Activated T-helper 1 cell treated with Interleukin-2 at 50 U/mL for 16 hours (primary cell): ENCODE data around the gene C16orf54.
"Not testable (repeated sequence)": the region's sequence is repeated elsewhere in the genome, so short reads cannot be mapped to it uniquely, and the experiment has no call there.

ENCODE experiments used
- DNase-seq: peaks from one replicate; pipeline ENCODE4 v3.0.0-alpha.2; 2020; ENCODE audit warnings: low read depth

The C16orf54 gene

DNA sequence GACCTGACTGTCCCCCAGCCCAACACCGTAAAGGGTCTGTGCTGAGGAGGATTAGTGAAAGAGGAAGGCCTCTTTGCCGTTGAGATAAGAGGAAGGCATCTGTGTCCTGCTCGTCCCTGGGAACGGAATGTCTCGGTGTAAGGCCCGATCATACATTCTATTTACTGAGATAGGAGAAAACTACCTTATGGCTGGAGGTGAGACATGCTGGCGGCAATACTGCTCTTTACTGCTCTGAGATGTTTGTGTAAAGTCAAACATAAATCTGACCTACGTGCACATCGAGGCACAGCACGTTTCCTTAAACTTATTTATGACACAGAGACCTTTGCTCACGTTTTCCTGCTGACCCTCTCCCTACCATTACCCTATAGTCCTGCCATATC, 5.2 kb downstream of the C16orf54 start:
- not testable (repeated sequence) for DNase-seq

DNA sequence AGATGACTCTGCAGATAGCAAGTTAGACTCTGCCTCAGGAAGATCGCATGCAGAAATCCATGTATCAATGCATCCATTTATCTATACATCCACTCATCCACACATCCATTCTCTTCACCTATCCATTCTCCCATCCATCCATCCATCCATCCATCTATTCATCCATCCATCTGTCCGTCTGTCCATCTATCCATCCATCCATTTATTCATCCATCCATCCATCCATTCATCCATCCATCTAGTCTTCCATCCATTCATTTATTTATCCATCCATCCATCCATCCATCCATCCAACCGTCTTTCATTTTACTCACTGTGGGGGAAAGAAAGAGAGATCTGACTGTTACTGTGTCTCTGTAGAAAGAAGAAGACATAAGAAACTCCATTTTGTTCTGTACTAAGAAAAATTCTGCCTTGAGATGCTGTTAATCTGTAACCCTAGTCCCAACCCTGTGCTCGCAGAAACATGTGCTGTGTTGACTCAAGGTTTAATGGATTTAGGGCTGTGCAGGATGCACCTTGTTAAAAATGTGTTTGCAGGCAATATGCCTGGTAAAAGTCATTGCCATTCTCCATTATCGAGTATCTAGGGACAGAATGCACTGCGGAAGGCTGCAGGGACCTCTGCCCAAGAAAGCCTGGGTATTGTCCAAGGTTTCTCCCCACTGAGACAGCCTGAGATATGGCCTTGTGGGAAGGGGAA, 5.7 kb downstream of the C16orf54 start:
- DNase-seq = not testable (repeated sequence)

DNA sequence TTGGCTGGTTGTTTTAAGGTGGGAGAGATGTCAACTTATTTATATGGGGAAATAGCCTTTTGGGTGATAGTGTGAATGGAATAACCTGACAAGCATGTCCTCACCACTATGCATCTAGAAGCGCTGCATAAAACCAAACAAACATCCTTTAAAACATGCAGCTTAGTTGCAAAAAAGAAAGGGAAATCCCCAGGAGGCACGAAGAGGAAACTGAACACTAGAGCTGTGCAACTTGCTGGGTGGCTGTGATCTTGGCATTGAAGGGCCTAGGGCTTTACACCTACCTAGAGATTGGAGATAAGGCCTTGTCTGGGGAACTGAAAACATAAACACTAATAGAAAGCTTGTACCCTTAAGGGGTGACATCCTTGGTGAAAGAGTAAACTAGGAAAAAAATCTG, 7.3 kb downstream of the C16orf54 start:
- no peak for DNase-seq

DNA sequence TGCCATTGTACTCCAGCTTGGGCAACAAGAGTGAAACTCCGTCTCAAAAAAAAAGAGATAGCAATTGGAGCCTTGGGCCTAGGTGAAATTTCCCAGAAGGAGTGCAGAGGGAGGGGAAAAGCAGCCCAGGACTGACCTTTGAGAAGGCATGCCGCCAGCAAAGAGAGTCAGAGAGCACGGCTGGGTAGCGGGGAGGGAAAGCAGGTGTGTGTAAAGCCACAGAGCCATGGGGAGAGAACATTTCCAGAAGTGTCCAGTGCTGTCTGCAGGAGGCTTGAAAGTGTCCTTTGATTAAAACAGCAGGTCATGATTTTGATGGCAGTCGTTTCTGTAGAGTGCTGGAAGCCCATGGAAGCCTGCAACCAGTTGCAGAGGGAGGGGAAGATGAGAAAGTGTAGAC, 8.1 kb downstream of the C16orf54 start:
- no peak for DNase-seq

DNA sequence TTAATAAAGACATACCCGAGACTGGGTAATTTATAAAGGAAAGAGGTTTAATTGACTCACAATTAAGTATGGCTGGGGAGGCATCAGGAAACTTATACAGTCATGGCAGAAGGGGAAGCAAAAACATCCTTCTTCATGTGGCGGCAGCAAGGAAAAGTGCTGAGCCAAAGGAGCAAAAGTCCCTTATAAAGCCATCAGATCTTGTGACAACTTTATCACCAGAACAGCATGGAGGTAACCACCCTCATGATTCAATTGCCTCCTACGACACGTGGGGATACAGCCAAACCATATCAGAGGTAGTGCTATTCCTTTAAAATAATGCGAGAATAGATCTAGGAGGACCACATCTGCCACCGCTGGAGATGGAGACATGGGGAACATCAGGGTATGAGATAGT, 9.0 kb downstream of the C16orf54 start:
- no peak for DNase-seq

DNA sequence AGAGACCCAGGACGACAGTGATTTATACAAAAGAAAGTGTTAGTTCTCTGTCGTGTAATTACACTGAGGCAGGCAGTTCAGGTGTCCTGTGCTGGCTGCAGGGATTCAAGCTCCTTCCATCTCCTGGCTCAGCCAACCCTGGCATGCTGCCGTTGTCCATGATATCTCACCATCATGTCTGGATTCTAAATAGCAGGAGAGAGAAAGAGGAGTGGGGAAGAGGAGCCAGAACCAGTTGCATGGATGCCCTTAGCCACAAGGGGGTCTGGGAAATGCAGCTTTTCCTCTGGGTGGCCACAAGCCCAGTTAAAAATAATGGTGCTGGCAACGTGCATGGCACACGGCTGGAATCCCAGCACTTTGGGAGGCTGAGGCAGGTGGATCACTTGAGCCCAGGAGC, 9.7 kb downstream of the C16orf54 start:
- DNase-seq = no peak

DNA sequence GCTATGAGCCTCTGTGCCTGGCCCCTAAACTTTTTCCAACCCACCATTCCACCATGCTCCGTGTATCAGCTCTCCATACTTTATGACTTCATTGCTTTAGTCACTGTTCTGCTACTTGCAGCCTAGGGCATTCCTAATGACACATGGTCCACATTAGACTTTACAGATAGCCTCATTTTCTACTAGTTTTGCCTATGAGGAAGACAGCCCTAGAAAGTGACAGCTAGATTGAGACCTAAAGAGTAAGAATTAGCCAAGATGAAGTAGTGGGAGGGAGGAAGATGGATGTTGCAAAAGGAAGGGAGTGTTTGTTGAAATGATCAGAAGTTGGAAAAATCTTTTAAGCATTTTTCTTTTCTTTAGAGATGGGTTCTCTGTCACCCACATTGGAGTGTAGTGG, 11.0 kb downstream of the C16orf54 start:
- no peak for DNase-seq

DNA sequence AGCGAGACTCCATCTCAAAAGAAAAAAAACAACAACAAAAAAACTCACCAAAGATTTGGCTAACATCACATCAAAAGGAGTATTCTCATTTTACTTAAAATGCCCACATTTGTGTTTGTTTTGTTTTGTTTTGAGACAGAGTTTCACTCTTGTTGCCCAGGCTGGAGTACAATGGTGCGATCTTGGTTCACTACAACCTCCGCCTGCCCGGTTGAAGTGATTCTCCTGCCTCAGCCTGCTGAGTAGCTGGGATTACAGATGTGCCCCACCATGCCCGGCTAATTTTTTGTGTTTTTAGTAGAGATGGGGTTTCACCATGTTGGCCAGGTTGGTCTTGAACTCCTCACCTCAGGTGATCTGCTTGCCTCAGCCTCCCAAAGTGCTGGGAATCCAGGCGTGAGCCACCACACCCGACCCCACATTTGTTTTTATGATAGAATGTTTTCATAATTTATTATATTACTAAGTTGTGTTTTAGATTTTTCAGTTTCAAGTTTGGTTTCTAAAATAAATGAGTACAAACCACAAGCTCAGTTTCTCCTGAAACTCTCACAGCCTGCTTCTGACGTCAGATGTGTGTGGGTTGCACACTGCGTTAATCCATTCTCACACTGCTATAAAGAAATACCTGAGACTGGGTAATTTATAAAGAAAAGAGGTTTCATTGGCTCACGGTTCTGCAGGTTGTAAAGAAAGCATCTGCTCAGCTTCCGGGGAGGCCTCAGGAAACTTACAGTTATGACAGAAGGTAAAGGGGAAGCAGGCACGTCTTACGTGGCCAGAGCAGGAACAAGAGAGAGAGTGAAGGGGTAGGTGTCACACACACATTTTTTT, 13.8 kb downstream of the C16orf54 start:
- DNase-seq = not testable (repeated sequence)

DNA sequence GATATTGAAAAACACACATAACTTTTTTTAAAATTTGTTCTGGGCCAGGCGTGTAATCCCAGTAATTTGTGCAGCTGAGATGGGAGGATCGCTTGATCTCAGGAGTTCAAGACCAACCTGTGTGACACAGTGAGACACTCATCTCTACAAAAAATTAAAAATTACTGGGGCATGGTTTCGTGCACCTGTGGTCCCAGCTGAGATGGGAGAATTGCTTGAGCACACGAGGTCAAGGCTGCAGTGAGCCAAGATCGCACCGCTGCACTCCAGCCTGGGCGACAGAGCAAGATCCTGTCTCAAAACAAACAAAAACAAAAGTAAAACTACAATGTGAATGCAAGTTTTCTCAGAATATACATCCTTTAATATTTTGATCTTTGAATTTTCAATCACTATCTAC, 15.1 kb downstream of the C16orf54 start:
- no peak for DNase-seq

DNA sequence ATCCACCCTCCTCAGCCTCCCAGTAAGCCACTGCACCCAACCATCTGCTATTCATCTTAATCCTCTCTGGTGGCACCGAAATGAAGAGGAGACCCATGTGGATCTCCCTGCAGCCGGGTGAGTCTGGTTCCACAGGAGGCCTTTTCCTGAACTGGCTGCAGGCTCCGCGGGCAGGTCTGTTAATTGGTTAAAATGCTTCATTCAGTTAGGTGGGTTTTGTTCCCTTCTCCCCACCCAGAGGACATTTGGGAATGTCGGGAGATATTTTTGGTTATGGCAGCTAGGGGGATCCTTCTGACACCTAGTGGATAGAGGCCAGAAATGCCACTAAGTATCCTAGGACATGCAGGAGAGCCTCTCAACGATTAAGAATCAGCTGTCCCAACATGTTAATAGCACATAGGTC, 16.7 kb downstream of the C16orf54 start:
- no peak for DNase-seq

DNA sequence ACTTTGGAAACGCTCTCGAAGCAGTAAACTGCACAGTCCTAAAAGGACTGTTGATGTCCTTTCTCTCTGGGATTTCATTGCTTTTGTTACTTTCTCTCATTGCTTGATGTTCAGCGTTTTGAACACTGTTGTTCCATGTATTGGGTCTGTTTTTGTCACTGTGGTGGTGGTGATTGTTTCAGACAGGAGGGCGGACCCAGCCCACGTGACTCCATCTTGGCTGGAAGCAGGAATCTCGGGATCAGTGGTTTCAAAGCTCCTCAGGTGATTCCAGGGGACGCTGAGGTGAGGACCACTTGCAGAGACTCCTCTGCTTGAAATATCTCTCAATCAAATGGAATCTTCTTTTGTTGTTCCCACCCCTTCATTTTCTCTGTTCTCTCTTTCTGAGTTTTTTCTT, 18.3 kb downstream of the C16orf54 start:
- DNase-seq = no peak

DNA sequence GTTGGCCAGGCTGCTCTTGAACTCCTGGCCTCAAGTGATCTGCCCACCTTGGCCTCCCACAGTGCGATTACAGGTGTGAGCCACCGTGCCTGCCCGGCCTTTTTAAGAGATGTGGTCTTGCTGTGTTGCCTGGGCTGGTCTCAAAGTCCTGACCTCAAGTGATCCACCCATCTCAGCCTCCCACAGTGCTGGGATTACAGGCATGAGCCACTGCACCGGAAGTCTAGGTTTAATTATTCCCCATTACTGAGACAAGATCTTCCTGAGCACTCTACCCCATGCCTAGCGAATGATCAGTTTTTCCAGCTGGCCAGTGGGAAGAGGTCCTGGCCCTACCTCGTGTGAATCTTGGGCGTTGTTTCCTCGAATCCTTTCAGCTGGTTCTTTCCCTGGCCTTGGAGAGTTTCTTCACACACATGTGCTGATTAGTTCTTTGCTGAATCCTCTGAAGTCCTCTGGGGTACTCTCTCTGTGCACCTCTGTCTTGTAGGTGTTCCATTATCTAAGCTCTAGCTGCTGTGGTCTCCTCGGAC, 18.9 kb downstream of the C16orf54 start:
- DNase-seq = no peak

DNA sequence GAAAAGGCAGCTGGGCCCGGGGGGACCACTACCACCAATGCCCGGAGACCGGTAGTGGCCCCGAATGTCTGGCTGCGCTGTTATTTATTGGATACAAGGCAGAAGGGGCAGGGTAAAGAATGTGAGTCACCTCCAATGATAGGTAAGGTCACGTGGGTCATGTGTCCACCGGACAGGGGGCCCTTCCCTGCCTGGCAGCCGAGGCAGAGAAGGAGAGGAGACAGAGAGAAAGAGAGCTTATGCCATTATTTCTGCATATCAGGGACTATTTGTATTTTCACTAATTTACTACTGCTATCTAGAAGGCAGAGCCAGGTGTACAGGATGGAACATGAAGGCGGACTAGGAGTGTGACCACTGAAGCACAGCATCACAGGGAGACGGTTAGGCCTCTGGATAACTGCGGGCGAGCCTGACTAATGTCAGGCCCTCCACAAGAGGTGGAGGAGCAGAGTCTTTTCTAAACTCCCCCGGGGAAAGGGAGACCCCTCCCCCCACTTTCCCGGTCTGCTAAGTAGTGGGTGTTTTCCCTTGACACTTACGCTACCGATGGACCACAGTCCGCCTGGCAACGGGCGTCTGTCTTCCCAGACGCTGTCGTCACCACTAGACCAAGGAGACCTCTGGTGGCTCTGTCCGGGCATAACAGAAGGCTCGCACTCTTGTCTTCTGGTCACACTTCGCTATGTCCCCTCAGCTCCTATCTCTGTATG, 24.5 kb downstream of the C16orf54 start:
- DNase-seq = not testable (repeated sequence)

DNA sequence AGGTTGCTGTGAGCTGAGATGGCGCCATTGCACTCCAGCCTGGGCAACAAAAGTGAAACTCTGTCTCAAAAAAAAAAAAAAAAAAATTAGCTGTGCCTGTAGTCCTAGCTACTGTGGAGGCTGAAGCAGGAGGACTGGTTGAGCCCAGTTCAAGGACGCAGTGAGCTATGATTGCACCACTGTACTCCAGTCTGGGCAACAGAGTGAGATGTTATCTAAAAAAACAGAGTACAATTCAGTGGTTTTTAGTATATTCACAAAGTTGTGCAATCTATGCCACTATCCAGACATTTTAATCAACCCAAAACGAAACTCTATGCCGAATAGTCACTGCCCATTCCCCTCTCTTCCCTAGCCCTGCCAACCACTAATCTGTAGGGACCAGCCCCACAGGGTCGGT, 25.1 kb downstream of the C16orf54 start:
- no peak for DNase-seq

DNA sequence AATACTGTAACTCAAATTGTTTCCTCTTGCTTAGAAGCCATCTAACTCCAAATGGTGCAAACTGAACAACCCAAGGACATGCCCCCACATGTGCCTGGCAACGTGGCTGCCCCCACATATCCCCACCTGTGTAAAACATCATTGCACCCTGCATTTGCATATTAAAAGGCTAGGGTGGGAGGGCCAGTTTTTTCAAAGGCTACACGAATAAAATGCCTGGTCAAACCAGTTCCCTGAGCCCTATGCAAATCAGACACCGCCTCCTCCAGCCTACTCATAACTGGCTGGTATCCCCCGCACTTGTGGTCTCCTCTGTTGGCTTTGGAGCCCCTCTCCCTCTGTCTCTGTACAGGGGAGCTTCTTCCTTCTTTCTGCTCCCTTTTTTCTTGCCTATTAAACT, 26.7 kb downstream of the C16orf54 start:
- DNase-seq = no peak

DNA sequence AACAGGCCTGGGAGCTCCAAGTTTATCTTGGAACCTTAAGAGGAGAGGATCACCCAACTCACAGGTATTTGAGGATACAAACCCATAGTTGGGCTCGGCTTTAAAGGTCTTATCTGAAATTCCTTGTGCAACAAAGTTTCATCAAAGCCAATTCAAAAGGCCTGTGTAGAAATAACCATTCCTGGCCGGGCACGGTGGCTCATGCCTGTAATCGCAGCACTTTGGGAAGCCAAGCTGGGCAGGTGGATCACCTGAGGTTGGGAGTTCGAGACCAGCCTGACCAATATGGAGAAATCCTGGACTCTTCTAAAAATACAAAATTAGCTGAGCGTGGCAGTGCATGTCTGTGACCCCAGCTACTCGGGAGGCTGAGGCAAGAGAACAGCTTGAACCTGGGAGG, 28.7 kb downstream of the C16orf54 start:
- no peak for DNase-seq

DNA sequence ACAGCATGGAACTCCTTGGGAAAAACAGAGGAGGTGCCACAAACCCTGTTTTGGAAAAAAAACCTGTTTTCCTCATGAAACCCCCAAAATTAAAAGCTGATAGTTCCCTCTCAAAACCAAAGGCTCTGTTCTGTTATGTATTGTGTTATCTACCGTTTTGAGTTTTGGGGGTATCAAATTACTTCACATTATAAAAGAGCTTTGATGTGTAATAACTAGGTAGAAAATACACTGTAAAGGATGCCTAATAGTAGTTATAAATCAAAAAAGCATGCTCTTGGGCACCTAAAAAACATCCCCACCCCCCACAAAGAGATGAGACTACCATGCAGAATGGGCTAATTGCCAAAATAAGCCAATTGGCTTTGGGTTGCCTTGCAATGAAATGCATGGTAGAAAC, 30.8 kb downstream of the C16orf54 start:
- no peak for DNase-seq

DNA sequence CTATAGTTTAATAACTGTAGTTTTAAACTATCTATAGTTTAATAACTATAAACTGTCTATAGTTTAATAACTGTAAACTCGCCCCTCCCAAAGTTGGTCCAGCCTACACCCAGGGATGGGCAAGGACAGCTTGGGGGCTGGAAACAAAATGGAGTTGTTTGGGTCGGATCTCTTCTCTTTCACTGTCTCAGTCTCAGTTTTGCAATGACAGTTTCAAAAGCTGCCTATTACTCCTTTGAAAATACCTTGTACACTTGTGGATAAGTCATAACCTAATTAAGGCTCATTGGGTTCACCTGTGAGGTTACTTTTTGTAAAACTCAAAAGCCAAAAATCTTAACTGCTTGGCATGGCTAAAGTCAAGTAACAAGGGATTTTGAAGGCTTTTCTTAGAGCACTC, 31.4 kb downstream of the C16orf54 start:
- DNase-seq = no peak

DNA sequence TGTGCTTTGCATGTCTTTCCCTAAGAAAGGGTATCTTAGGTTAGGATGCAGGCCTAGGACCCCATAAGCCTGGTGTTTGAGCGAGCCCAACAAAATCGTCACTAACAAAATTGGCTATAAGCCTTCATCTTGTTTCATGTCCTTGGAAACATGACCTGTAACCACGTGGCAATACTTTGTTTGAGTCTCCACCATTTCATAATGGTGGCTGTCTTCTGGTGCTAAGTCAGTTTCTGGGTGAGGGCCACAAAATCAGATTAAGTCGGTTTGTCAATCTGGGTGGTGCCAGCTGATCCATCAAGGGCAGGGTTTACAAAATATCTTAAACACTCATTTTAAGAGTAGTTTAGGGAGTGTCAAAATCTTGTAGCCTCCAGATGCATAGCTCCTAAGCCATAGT, 33.0 kb downstream of the C16orf54 start:
- DNase-seq = no peak

DNA sequence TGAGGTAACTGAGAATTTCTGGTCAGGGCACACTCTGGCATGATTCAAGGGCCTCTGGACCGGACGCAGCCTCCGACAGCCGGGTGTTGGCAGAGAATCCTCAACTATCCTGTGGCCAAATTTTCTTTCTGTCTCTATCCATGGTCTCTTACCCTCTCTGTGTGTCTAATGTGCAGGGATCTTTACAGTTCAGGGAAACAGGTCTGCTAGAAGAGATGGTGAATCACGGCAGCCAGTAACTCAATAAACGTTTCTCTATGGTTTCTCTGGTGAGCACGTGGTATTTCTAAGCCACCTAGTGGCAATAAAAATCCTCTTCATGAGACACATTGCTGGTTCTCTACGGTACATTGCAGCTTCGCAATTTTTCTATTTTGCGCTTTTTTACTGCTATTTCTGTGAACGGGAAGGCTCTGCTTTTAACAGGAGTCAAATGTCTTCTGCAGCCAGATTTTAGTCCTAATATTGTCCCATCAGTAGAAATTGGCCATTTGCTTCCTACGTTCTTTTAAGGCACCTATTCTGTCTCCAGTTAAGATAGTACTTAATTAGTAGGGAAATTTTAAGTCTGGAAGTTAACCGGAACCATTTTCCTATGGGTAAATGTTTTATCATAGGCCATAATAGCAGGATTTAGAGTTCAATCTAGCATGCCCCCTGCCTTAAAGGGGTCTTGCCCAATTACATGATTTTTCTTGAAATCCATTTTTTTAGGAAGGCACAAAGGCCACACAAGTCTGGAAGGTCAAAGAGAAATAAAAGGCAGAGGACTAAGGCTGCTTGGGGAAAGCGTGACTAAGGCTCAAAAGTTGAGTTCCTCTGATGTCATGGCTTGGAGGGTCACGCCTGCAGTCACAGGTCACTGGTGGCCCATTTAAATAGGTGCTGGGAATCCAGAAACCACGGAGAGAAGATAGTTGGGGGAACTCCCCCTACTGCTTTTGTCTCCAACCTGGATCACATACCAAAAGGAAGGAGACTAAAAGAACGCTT, 35.3 kb downstream of the C16orf54 start:
- DNase-seq = no peak

DNA sequence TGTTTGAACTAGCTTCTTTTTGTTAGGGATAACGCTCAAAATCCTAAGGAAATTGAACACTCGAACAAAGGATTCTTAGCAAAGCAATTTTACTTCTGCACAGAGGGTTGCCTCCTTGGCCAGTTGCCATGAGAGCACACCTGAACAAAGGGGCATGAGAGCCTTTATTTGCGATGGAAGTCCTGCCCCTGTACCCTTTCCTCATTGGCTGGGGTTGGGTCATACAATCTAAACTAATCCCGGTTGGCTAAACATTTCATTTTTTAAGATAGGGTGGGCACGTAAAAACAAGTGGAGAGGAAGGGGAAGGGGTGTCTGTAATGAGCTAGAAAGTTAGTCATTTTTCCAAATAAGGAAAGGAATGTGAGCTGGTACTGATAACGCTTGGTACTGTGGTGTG, 36.1 kb downstream of the C16orf54 start:
- not testable (repeated sequence) for DNase-seq
